IPS-18a (cell line): Measurements from ENCODE around the gene NTMT2.

ENCODE experiments used
- H3K27ac ChIP-seq: one replicate; pipeline ENCODE4 v1.5.1; 2013; ENCODE audit warnings: low read length
- H3K27me3 ChIP-seq: one replicate; pipeline ENCODE4 v1.6.1; 2013; ENCODE audit warnings: mild to moderate bottlenecking, low read length; ENCODE audit not compliant: control insufficient read depth, insufficient read depth
- H3K36me3 ChIP-seq: one replicate; pipeline ENCODE4 v1.6.1; 2013; ENCODE audit warnings: low read depth, low read length; ENCODE audit not compliant: control insufficient read depth
- H3K4me1 ChIP-seq: one replicate; pipeline ENCODE4 v1.6.1; 2013; ENCODE audit warnings: low read depth, low read length; ENCODE audit not compliant: control insufficient read depth
- H3K4me3 ChIP-seq: one replicate; pipeline ENCODE4 v1.5.1; 2013; ENCODE audit warnings: low read length
- H3K9ac ChIP-seq: one replicate; pipeline ENCODE4 v1.6.1; 2013; ENCODE audit warnings: mild to moderate bottlenecking, low read length, moderate library complexity
- H3K9me3 ChIP-seq: one replicate; pipeline ENCODE4 v1.6.1; 2013; ENCODE audit warnings: low read depth, low read length; ENCODE audit not compliant: control insufficient read depth

Gene NTMT2

DNA sequence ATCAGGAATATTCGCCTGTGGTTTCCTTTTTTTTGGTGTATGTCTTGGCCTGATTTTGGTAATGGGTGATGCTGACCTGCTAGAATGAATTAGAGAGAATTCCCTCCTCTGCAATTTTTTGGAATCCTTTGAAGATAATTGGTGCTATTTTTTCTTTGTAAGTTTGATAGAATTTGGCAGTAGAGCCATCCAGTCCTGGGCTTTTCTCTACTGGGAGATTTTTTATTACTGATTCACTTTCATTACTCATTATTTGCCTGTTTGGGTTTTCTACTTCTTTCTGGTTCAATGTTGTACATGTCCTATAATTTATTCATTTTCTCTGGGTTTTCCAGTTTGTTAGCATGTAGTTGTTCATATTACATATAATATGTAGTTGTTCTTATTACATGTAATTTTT is 48.7 kb downstream of the NTMT2 start:
- no peaks in the 10 kb centered on the region for H3K9me3 ChIP-seq
- no peak overlapping the region for H3K4me3 ChIP-seq
- no peaks in the 10 kb centered on the region for H3K27me3 ChIP-seq
- no peak overlapping the region for H3K9ac ChIP-seq
- H3K36me3 ChIP-seq: no peaks in the 10 kb centered on the region
- no peak overlapping the region for H3K27ac ChIP-seq
- H3K4me1 ChIP-seq: no peaks in the 10 kb centered on the region

DNA sequence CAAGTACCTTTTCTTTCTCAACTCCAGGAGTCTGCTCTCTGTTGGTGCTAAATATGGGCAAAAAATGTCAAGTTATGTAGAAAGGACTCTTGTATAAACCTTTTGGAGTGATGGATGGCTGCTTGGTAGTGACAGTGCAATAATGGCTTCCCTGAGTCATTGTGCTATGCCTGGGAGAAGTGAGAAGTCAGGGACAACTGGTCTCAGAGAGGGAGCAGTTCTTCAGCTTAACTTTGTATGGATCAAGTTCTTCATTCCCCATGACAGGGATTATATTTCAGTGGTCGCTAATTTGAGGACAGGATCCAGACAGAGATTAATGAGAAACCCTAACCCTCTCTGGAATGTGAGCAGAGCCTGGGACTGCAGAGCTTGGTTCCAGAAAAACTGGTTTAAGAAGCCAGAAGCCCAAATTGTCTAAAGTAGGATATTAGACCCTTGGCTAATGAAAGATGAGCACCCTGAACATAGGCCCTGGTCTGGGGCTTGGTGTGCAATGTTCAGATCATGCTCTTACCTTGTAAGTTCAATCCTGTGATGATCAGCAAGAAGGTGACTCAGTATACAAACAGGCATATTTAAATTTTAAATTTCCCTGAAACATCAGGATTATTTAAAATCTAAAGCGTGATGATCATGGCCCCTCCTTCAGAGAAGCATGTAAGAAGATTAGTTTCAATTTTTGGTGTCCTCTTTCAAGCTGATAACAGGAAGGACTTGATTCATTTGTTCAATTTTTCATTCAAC is 50.9 kb downstream of the NTMT2 start:
- no peaks in the 10 kb centered on the region for H3K36me3 ChIP-seq
- no peak overlapping the region for H3K4me3 ChIP-seq
- no peak overlapping the region for H3K9ac ChIP-seq
- H3K9me3 ChIP-seq: no peaks in the 10 kb centered on the region
- H3K27ac ChIP-seq: no peak overlapping the region
- H3K27me3 ChIP-seq: no peaks in the 10 kb centered on the region
- H3K4me1 ChIP-seq: no peaks in the 10 kb centered on the region

DNA sequence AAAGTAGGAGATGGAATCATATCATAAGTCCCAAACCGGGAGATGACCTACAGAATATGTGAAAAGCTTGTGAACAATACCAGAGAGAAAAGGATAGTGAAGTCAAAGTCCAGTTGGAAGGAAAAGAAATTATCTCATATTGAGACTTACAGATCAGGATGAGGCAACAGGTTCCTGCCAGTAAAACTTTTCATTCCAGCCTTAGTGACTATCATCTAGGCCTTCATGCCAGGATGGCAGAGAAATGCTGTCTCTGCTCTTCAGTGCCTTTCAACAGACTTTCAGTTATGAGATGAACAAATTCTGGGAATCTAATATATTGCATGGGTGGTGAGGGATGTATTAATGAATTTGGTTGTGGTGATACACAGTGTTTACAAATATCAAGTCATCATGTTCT is 52.3 kb downstream of the NTMT2 start:
- no peaks in the 10 kb centered on the region for H3K4me1 ChIP-seq
- no peaks in the 10 kb centered on the region for H3K9me3 ChIP-seq
- no peak overlapping the region for H3K9ac ChIP-seq
- H3K27me3 ChIP-seq: no peaks in the 10 kb centered on the region
- no peak overlapping the region for H3K4me3 ChIP-seq
- H3K27ac ChIP-seq: no peak overlapping the region
- H3K36me3 ChIP-seq: no peaks in the 10 kb centered on the region

DNA sequence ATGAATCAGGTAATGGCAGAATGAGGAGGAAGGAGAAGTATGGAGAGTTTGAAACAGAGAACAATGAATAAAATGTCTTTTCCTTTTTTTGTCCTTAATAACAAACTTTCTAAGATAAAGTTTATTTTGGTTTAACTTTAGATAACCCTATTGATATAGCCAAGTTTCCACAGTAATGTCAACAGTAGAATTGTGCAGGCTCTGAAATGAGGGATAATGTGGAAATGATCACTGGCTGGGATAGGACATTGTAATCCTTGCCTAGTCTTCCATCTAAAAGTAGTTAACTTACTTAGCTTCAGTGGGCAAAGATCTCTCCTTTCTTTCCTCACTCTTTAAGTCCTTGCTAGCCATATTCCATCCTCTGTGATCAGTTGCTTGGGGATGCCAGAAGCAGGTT is 52.8 kb downstream of the NTMT2 start:
- Histone ChIP-seq H3K4me3 (no peak overlapping the region), H3K4me1 (no peaks in the 10 kb centered on the region), H3K27me3 (no peaks in the 10 kb centered on the region), H3K9ac (no peak overlapping the region), H3K36me3 (no peaks in the 10 kb centered on the region), H3K27ac (no peak overlapping the region), H3K9me3 (no peaks in the 10 kb centered on the region)

DNA sequence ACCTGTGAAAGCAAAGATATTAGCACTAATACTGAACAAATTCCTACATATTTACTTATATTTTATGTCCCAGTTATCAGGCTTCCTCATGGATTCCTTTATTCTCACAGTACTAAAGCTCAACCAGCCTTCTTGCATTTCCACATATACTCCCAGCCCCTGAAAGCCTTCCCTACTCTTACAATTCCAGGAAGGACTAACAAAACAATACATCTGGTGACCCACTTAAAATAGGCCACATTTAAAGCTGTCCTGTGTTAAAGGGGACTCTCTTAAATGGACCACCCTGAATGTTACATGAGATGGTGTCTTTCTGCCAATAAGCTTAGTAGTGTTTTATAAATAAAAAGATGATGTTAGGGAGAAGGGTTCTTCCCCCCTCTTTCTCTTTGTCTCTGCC is 54.4 kb downstream of the NTMT2 start:
- no peak overlapping the region for H3K4me3 ChIP-seq

DNA sequence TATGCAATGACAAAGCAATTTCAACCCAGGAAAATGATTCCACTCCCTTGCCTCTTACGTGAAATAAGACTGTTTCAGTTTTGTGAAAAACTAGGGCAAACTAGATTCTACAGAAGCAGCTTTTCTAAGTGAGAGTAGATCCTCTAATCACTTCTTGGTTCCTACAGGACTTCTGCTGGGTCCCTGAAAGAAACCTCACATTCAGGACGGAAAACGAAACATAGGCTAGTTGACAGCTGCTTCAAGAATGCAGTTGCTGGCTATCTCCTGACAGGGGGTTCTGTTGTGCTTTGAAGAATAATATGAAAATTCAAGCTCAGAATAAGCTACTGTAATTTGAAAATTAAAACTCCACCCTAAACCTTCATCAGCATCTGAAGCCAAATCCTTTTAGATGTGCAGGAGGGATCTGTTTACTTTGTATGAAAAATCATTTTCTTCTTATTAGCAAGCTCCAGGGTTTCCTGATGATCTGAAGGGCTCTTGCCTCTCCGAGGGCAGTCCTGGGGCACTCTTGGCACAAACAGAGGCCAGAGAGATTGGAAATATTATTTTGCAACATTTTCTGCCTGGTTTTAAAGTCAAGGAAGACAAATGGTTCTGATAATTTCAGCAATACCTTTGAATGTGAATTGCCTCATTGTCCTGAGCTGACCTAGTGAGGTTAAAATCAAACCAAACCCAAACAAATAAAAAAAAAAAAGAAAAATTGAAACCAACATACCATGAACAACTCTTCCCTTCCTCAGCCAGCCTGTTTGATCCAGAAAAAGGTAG is 55.0 kb downstream of the NTMT2 start:
- Histone ChIP-seq H3K9ac (no peak overlapping the region), H3K9me3 (no peaks in the 10 kb centered on the region), H3K4me3 (no peak overlapping the region), H3K27ac (no peak overlapping the region), H3K36me3 (no peaks in the 10 kb centered on the region), H3K27me3 (no peaks in the 10 kb centered on the region), H3K4me1 (peaks cover 8% of the 10 kb centered on the region)

More for the DNA sequence above, 54.4 kb downstream of the NTMT2 start:
- Histone ChIP-seq H3K9me3 (no peaks in the 10 kb centered on the region), H3K4me1 (peaks cover 8% of the 10 kb centered on the region), H3K9ac (no peak overlapping the region), H3K27ac (no peak overlapping the region), H3K36me3 (no peaks in the 10 kb centered on the region), H3K27me3 (no peaks in the 10 kb centered on the region)

DNA sequence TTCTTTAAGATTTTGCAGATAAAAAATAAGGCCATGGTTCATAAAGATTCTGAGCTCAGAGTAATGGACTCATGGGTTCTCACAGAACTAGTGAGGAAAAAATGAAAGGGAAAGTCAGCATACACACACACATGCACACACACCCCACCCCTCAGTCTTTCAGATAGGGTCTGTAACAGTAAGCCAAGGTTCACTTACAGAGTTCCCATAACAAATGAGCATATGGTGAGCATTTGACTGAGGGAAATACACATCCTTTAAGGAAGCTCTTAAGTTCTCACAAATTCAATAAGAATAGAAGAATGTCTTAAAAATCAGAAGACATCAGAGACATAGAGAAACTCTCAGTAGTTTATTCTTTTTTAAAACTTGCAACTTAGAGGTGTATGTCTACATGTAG is 57.9 kb downstream of the NTMT2 start:
- Histone ChIP-seq H3K27ac (no peak overlapping the region), H3K9me3 (peaks cover 15% of the 10 kb centered on the region), H3K4me3 (no peak overlapping the region), H3K36me3 (no peaks in the 10 kb centered on the region), H3K9ac (no peak overlapping the region), H3K4me1 (peaks cover 8% of the 10 kb centered on the region), H3K27me3 (no peaks in the 10 kb centered on the region)

DNA sequence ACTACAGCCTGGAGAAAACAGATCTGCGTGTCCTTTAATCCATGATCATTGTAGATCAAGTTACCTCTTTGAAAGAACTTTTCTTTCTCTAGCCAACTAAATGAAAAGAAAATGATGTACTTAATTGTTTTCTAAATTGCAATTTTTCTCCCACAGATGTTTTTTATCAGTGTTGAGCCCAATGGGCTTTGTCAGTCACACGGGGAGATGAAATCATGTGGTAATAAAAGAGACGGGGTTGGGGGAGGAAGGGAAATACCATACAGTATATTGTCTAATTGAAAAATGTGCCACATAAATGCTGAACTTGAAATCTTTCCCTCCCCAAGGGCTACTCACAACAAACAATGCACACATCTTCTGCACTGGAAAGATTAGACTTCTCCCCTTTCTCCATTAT is 58.4 kb downstream of the NTMT2 start:
- Histone ChIP-seq H3K4me1 (peaks cover 9% of the 10 kb centered on the region), H3K4me3 (no peak overlapping the region), H3K27ac (no peak overlapping the region), H3K36me3 (no peaks in the 10 kb centered on the region), H3K27me3 (no peaks in the 10 kb centered on the region), H3K9ac (no peak overlapping the region), H3K9me3 (peaks cover 15% of the 10 kb centered on the region)

DNA sequence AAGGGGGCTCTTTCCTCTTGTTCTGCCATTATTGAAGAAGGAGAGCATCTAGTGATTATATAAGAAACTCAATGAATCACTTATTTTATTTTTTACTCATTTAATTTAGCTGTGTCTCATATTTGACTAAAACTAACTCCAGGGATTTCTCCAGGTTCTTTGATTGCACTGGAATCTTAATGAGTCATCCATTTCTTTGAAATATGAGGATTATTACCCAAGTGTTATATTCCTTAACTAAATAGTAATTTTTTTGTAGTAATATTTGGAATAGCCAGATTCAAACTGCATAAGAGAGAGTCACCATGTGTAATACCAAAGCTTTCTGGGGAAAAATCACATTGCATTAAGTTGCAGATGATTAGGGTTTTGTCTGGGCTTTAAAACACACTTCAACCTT is 59.5 kb downstream of the NTMT2 start:
- no peaks in the 10 kb centered on the region for H3K27me3 ChIP-seq
- peaks cover 15% of the 10 kb centered on the region for H3K9me3 ChIP-seq
- no peak overlapping the region for H3K9ac ChIP-seq
- H3K4me1 ChIP-seq: peaks cover 15% of the 10 kb centered on the region
- H3K27ac ChIP-seq: no peak overlapping the region
- no peak overlapping the region for H3K4me3 ChIP-seq
- H3K36me3 ChIP-seq: no peaks in the 10 kb centered on the region

DNA sequence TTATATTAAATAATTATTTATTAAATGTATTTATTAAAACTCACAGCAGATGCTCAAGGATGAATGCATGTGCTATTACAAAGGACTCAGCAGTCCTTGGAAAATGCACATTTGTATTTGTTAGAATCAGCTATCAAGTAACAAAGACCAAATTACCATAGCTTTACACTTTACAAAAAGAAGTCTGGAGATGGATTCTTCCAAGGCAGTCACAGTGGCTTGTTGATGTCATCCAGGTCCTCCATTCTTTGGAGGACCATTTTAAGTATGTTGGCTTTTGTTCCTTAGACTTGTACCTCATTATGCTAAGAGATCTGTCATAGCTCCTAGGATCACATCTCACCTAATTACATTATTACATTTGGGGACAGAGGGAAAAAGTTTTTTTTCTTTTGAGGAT is 63.4 kb downstream of the NTMT2 start:
- Histone ChIP-seq H3K36me3 (no peaks in the 10 kb centered on the region), H3K27ac (no peak overlapping the region), H3K9me3 (peaks cover 15% of the 10 kb centered on the region), H3K27me3 (no peaks in the 10 kb centered on the region), H3K4me3 (no peak overlapping the region), H3K9ac (no peak overlapping the region), H3K4me1 (peaks cover 15% of the 10 kb centered on the region)

DNA sequence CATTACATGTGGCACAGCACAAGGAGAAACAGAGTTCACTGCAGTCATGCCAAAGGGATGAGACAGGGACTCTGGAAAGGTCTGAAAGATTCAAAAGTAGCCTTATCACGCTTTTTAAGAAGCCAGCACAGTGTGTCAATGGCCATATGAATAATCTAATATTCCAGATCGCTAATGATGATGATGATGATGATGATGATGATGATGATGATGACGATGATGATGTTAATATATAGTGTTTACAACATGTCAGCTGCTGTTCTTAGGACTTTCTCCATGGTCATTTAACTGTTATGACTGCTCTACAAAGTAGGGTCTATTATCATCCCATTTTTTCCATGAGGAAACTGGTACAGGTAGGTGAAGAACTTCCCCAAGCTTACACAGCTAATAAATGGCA is 64.4 kb downstream of the NTMT2 start:
- Histone ChIP-seq H3K9ac (no peak overlapping the region), H3K9me3 (peaks cover 15% of the 10 kb centered on the region), H3K36me3 (no peaks in the 10 kb centered on the region), H3K4me3 (no peak overlapping the region), H3K27me3 (no peaks in the 10 kb centered on the region), H3K27ac (no peak overlapping the region), H3K4me1 (peaks cover 7% of the 10 kb centered on the region)

DNA sequence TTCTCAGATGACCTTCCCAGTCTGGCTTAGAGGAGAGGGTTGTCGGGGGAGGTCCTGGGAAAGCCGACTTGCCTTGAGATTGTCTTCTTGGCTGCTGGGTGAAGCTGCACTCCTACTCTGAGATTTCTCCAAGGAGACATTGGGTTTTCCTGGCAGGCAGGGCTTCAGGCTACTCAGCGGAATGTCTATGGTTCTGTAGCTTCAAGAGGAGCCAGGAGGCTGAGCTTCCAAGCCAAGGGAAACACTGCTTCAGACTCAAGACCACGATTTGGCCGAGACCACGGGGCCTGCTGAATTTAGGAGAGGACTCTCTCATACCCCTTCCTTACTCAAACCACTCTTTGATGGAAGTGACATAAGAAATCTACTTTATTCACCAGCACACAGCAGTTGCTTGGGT is 67.8 kb downstream of the NTMT2 start:
- Histone ChIP-seq H3K27me3 (no peaks in the 10 kb centered on the region), H3K9ac (no peak overlapping the region), H3K27ac (no peak overlapping the region), H3K4me3 (no peak overlapping the region), H3K9me3 (no peaks in the 10 kb centered on the region), H3K4me1 (peaks cover 7% of the 10 kb centered on the region), H3K36me3 (no peaks in the 10 kb centered on the region)
